ENCODE results near the gene MATN4.

GRCh38 chr20:45258259-45258658 is 49.8 kb downstream of the MATN4 start:
- TF ChIP-seq EZH2 (IDR thresholded peaks at IDR 0.05; ENCODE audit: borderline replicate concordance, low read depth, low read length, severe bottlenecking), result no peak
- TF ChIP-seq, protein P1, sequence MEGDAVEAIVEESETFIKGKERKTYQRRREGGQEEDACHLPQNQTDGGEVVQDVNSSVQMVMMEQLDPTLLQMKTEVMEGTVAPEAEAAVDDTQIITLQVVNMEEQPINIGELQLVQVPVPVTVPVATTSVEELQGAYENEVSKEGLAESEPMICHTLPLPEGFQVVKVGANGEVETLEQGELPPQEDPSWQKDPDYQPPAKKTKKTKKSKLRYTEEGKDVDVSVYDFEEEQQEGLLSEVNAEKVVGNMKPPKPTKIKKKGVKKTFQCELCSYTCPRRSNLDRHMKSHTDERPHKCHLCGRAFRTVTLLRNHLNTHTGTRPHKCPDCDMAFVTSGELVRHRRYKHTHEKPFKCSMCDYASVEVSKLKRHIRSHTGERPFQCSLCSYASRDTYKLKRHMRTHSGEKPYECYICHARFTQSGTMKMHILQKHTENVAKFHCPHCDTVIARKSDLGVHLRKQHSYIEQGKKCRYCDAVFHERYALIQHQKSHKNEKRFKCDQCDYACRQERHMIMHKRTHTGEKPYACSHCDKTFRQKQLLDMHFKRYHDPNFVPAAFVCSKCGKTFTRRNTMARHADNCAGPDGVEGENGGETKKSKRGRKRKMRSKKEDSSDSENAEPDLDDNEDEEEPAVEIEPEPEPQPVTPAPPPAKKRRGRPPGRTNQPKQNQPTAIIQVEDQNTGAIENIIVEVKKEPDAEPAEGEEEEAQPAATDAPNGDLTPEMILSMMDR (IDR thresholded peaks at IDR 0.05; ENCODE audit: borderline replicate concordance, extremely low read depth, low read length, poor library complexity, severe bottlenecking), result no peak
